IMR-90 (cell line): Measurements from ENCODE around the gene SCAMP1. TPM values are rescaled to one million over a fixed set of nuclear protein-coding genes. Genes with fewer than 3 reads are reported as not detected.
A peak's percentile ranks its signal among the peaks of the same experiment; 100 is the strongest.

Source experiments
- ATAC-seq: fragments of 200-7000 bp; cut with Tn5 transposase; 2 replicates; pipeline ENCODE4 v1.9.1; 2020; ENCODE audit warnings: low read depth, mild to moderate bottlenecking, moderate library complexity
- BruUV-seq: library from RNA; stranded (reverse); fragments of 400-500 nt; replicated peaks from 2 replicates; lab custom pipeline; 2021; lab: Mats Ljungman, UMichigan
- CTCF ChIA-PET: fragments of 300-600 bp; formaldehyde crosslinking; extraction: SDS; loops from one replicate; lab custom pipeline; 2021; ENCODE audit warnings: antibody characterized with exemption; lab: Yijun Ruan, JAX
- POLR2A ChIA-PET: fragments of 300-600 bp; sonication (Branson Sonifier 250); formaldehyde crosslinking; loops from one replicate; lab custom pipeline; 2022; ENCODE audit warnings: antibody characterized with exemption; ENCODE audit not compliant: unreplicated experiment; lab: Charles Lee
- DNase-seq: peaks from one replicate; pipeline ENCODE4 v3.0.0; 2013
- H2AFZ ChIP-seq: replicated peaks from 2 replicates; pipeline ENCODE3; 2013; ENCODE audit warnings: low read length, mild to moderate bottlenecking; ENCODE audit not compliant: poor library complexity
- H2AK5ac ChIP-seq: 2 replicates; pipeline ENCODE4 v1.6.1; 2013; ENCODE audit warnings: low read depth, low read length, inconsistent platforms
- H2AK9ac ChIP-seq: replicated peaks from 2 replicates; pipeline ENCODE3; 2013; ENCODE audit warnings: mild to moderate bottlenecking, low read depth, low read length, moderate library complexity; ENCODE audit not compliant: poor library complexity
- H2BK120ac ChIP-seq: 2 replicates; pipeline ENCODE4 v1.6.1; 2013; ENCODE audit warnings: low read depth, low read length, inconsistent platforms
- H2BK15ac ChIP-seq: 3 replicates; pipeline ENCODE4 v1.6.1; 2013; ENCODE audit warnings: low read depth, low read length, inconsistent platforms
- H2BK20ac ChIP-seq: 2 replicates; pipeline ENCODE4 v1.6.1; 2013; ENCODE audit warnings: low read depth, mild to moderate bottlenecking, inconsistent platforms, low read length, moderate library complexity
- H2BK5ac ChIP-seq: 2 replicates; pipeline ENCODE4 v1.6.1; 2013; ENCODE audit warnings: mild to moderate bottlenecking, low read depth, low read length, inconsistent platforms; ENCODE audit not compliant: poor library complexity, severe bottlenecking
- H3K14ac ChIP-seq: replicated peaks from 2 replicates; pipeline ENCODE4 v1.6.1; 2013; ENCODE audit warnings: low read depth, low read length, inconsistent platforms
- H3K18ac ChIP-seq: 2 replicates; pipeline ENCODE4 v1.6.1; 2013; ENCODE audit warnings: low read depth, low read length, control low read depth
- H3K23ac ChIP-seq: 2 replicates; pipeline ENCODE4 v1.6.1; 2013; ENCODE audit warnings: low read depth, low read length, inconsistent platforms
- H3K27ac ChIP-seq: 2 replicates; pipeline ENCODE4 v1.5.1; 2013; ENCODE audit warnings: mild to moderate bottlenecking, control low read depth, low read length; ENCODE audit not compliant: insufficient read depth
- H3K27me3 ChIP-seq: 2 replicates; pipeline ENCODE4 v1.6.1; 2013; ENCODE audit warnings: low read length; ENCODE audit not compliant: control insufficient read depth, insufficient read depth
- H3K36me3 ChIP-seq: 2 replicates; pipeline ENCODE4 v1.6.1; 2013; ENCODE audit warnings: low read length, mixed read lengths; ENCODE audit not compliant: control insufficient read depth, insufficient read depth
- H3K4ac ChIP-seq: 2 replicates; pipeline ENCODE4 v1.6.1; 2013; ENCODE audit warnings: low read depth, low read length, inconsistent platforms
- H3K4me1 ChIP-seq: 2 replicates; pipeline ENCODE4 v1.6.1; 2013; ENCODE audit warnings: low read length, mixed read lengths; ENCODE audit not compliant: control insufficient read depth, insufficient read depth
- H3K4me2 ChIP-seq: 2 replicates; pipeline ENCODE4 v1.6.1; 2013; ENCODE audit warnings: low read depth, mild to moderate bottlenecking, control low read depth, low read length, moderate library complexity
- H3K4me3 ChIP-seq: 2 replicates; pipeline ENCODE4 v1.5.1; 2013; ENCODE audit warnings: low read depth, mild to moderate bottlenecking, control low read depth, low read length, moderate library complexity; ENCODE audit not compliant: insufficient read depth
- H3K56ac ChIP-seq: 2 replicates; pipeline ENCODE4 v1.6.1; 2013; ENCODE audit warnings: low read length, inconsistent platforms; ENCODE audit not compliant: insufficient read depth; ENCODE audit errors: extremely low read depth
- H3K79me1 ChIP-seq, 2 experiments: 2 replicates each; pipeline ENCODE4 v1.6.1; 2013; ENCODE audit warnings: low read length in 2 of 2, inconsistent platforms in 1 of 2, low read depth in 1 of 2
- H3K9ac ChIP-seq: 2 replicates; pipeline ENCODE4 v1.6.1; 2013; ENCODE audit warnings: low read depth, low read length, control low read depth
- H3K9me1 ChIP-seq: 2 replicates; pipeline ENCODE4 v1.6.1; 2013; ENCODE audit warnings: low read length, inconsistent platforms; ENCODE audit not compliant: insufficient read depth
- H3K9me3 ChIP-seq: 2 replicates; pipeline ENCODE4 v1.6.1; 2013; ENCODE audit warnings: low read length; ENCODE audit not compliant: control insufficient read depth, insufficient read depth
- H4K20me1 ChIP-seq: 2 replicates; pipeline ENCODE4 v1.6.1; 2013; ENCODE audit warnings: low read length, inconsistent platforms; ENCODE audit not compliant: insufficient read depth
- H4K5ac ChIP-seq: 2 replicates; pipeline ENCODE4 v1.6.1; 2013; ENCODE audit warnings: mild to moderate bottlenecking, low read depth, low read length, control low read depth
- H4K8ac ChIP-seq, 2 experiments: 2 replicates each; pipeline ENCODE4 v1.6.1; 2013; ENCODE audit warnings: low read depth in 2 of 2, low read length in 2 of 2, control low read depth in 1 of 2, inconsistent platforms in 1 of 2
- H4K91ac ChIP-seq: 2 replicates; pipeline ENCODE4 v1.6.1; 2013; ENCODE audit warnings: low read depth, low read length, inconsistent platforms; ENCODE audit not compliant: insufficient read depth
- CEBPB ChIP-seq: IDR thresholded peaks from 2 replicates; pipeline ENCODE4 v1.6.1; 2012; ENCODE audit warnings: low read depth, low read length, improper control_type of control experiment
- FOS ChIP-seq: fragments of 150-350 bp; IDR thresholded peaks from 2 replicates; pipeline ENCODE4 v1.6.1; 2016; ENCODE audit warnings: low read depth, low read length
- MAFK ChIP-seq: IDR thresholded peaks from 2 replicates; pipeline ENCODE4 v1.6.1; 2012; ENCODE audit warnings: low read depth, low read length, improper control_type of control experiment
- NFE2L2 ChIP-seq: fragments of 150-350 bp; IDR thresholded peaks from 2 replicates; pipeline ENCODE4 v1.6.1; 2016; ENCODE audit warnings: low read depth, mild to moderate bottlenecking, low read length
- POLR2A ChIP-seq: IDR thresholded peaks from 2 replicates; pipeline ENCODE4 v1.6.1; 2012; ENCODE audit warnings: mild to moderate bottlenecking, low read depth, low read length
- RAD21 ChIP-seq: IDR thresholded peaks from 2 replicates; pipeline ENCODE4 v1.6.1; 2012; ENCODE audit warnings: low read length, improper control_type of control experiment
- SMC3 ChIP-seq: fragments of 150-350 bp; IDR thresholded peaks from 2 replicates; pipeline ENCODE4 v1.6.1; 2016; ENCODE audit warnings: low read depth, mild to moderate bottlenecking, antibody characterized with exemption, low read length, moderate library complexity
- WGBS, 2 experiments: methylation state at CpG; one replicate each; pipeline versions ENCODE4 v1.1.5 to v1.1.7; 2013; ENCODE audit warnings: missing lambda C conversion rate in 2 of 2; ENCODE audit not compliant: insufficient read length in 1 of 2; ENCODE audit errors: extremely low coverage in 2 of 2; 5-methylcytosine and 5-hydroxymethylcytosine counted together
- dilution Hi-C: fragments of 300-500 bp; cut with HindIII; formaldehyde crosslinking; loops from one replicate; pipeline ENCODE4 v1.14.3; 2018; ENCODE audit warnings: low sequenced_read_pairs; ENCODE audit not compliant: unreplicated experiment
- in situ Hi-C: fragments of 300-500 bp; cut with MboI; formaldehyde crosslinking; loops from 3 replicates; pipeline ENCODE4 v1.14.3; 2019; ENCODE audit warnings: low sequenced_read_pairs, inconsistent platforms, mixed read lengths
- intact Hi-C: fragments of 100-400 bp; cut with micrococcal nuclease; formaldehyde crosslinking; loops from 2 replicates; pipeline ENCODE4 v1.10.0; 2022
- polyA plus RNA-seq, 3 experiments: library from polyadenylated mRNA; depleted of rRNA; stranded (reverse); fragments of >200 nt; gene quantifications; 2 replicates each; pipeline ENCODE4 v1.2.3, GENCODE V29; 2012; ENCODE audit warnings: low replicate concordance in 1 of 3
- total RNA-seq: library from RNA; depleted of rRNA; stranded (reverse); fragments of >200 nt; gene quantifications from 2 replicates; pipeline ENCODE4 v1.2.3, GENCODE V29; 2012
- TF ChIP-seq, protein P1 (sequence below): fragments of 150-350 bp; IDR thresholded peaks from 2 replicates; pipeline ENCODE4 v1.6.1; 2016; ENCODE audit warnings: low read depth, mild to moderate bottlenecking, low read length, moderate library complexity, borderline replicate concordance

Gene SCAMP1
- total and polyA plus RNA-seq, 2 of the 4 experiments (the other 2 are of a cell fraction) = 13.5 to 114 TPM

DNA sequence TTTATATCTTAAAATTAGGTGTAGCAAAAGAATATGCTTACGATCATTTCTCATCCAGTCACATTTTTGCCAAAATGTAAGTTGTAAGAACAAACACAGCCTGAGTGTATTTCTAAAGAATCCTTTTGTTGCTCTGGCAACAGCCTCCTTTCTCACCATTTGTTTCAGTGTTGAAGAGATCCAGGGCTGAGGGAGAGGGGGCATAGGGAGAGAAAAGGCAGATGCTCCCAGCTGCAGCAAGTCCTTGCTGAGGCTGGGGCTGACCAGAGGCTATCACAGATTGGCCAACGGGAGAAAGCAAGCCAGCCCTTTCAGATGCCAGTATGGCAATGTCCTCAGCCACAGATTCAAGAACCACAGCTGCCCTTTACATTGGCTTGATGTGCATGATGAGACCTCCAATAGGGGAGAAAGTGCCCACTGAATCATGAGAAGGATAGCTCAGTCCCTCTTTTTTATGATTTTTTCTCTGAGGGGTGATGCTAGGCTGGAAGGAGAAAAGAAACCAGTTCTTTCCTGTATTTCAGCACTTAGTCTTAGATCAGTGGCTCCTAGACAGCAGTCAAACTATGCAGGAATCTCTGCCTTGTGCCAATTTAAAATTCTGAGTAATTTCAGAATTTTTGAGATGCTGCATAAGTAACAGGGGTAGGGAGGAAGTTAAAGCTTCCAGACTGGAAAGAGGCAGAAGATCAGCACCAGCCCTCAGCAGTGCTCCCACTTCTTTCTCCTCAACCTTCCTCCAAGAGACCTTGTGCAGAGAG, 146.0 kb downstream of the SCAMP1 start:
- ATAC-seq = no peak
- Histone ChIP-seq H4K91ac (no peak overlapping the region; the same call in 1 of the 2 replicates), H3K4me1 (peaks cover 51% of the 10 kb centered on the region), H4K20me1 (peaks cover 30% of the 10 kb centered on the region; the same call in 1 of the 2 replicates), H4K8ac (0 out of 4 replicates have a peak overlapping the region, but pooled peaks of 1 of the 2 experiments have one; percentile 6), H3K4me3 (no peak overlapping the region), H3K36me3 (peaks cover 3% of the 10 kb centered on the region; the same call in 1 of the 2 replicates), H3K4me2 (peak overlapping the region; percentile 45), H3K27ac (peak overlapping the region; percentile 4; the same call in 1 of the 2 replicates), H2AFZ (no peak overlapping the region), H2BK5ac (no peak overlapping the region), H3K18ac (0 out of 2 replicates have a peak overlapping the region, but pooled peaks have one; percentile 22), H4K5ac (peak overlapping the region; percentile 25; the same call in 1 of the 2 replicates), H2BK20ac (peak overlapping the region; percentile 5; the same call in 1 of the 2 replicates), H3K27me3 (no peaks in the 10 kb centered on the region), H3K9me3 (no peaks in the 10 kb centered on the region), H3K56ac (no peak overlapping the region), H2BK15ac (peak overlapping the region; percentile 24; the same call in 1 of the 3 replicates), H3K14ac (no peak overlapping the region; the same call in 1 of the 2 replicates), H2BK120ac (peak overlapping the region; percentile 42), H3K9me1 (peaks cover 24% of the 10 kb centered on the region), H3K79me1 (peaks cover 22 to 68% of the 10 kb centered on the region in 2 experiments), H3K9ac (no peak overlapping the region), H2AK9ac (no peak overlapping the region), H2AK5ac (0 out of 2 replicates have a peak overlapping the region, but pooled peaks have one; percentile 15), H3K4ac (peak overlapping the region; percentile 44; the same call in 1 of the 2 replicates), H3K23ac (peak overlapping the region; percentile 11; the same call in 1 of the 2 replicates)
- no TSS peak for BruUV-seq
- peak; percentile 39 for DNase-seq
- intact Hi-C loops (loop anchor here (5.0 kb wide), 3 partner anchors 86 to 401 kb away; partner anchors contain the start of gene LHFPL2), dilution Hi-C loops (no loop called here), in situ Hi-C loops (loop anchor here (10.0 kb wide), 1 partner anchor 88 kb away; no protein-coding TSS in a partner anchor)
- CTCF ChIA-PET = no interaction called here
- POLR2A ChIA-PET = no interaction called here
- no CpG with 5 or more reads among the region's 2 CpGs for WGBS, 2 experiments
- TF ChIP-seq NFE2L2 = no peak
- TF ChIP-seq CEBPB = no peak
- no peak for TF ChIP-seq MAFK
- TF ChIP-seq FOS = no peak
- TF ChIP-seq SMC3 = no peak
- TF ChIP-seq RAD21 = no peak
- TF ChIP-seq POLR2A = no peak
- TF ChIP-seq, protein P1, sequence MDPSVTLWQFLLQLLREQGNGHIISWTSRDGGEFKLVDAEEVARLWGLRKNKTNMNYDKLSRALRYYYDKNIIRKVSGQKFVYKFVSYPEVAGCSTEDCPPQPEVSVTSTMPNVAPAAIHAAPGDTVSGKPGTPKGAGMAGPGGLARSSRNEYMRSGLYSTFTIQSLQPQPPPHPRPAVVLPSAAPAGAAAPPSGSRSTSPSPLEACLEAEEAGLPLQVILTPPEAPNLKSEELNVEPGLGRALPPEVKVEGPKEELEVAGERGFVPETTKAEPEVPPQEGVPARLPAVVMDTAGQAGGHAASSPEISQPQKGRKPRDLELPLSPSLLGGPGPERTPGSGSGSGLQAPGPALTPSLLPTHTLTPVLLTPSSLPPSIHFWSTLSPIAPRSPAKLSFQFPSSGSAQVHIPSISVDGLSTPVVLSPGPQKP = no peak
